Islet of Langerhans (tissue), 1 donor: ENCODE measurements around the gene CLPTM1.
"Not testable (repeated sequence)": the region's sequence is repeated elsewhere in the genome, so short reads cannot be mapped to it uniquely, and the experiment has no call there.

Source experiments
- FAIRE-seq: peaks from one replicate; lab custom pipeline; 2011; peaks lifted over from hg19 to GRCh38; lab: Jason Lieb, UNC

Gene CLPTM1

DNA sequence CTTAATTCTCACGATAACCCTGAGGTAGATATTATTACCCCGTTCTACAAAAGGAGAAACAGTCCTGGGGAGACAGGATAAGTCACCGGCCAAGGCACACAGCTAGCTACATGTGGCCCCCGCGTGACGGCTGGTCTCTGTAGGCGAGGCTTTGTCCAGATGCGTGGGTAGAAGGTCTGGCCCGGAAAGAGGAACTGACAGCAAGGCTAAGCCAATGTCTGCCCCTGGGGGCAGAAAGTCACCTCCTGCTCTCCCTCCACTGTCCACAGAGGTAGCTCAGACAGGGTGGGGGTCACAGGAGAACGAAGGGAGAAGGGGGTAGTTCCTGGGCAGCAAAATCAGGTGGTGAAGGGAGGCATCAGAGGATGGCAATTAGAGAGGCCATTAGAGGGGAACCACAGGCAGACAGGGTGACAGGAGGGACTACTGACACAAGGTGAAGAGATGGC is 11.4 kb upstream of the CLPTM1 start:
- no peak for FAIRE-seq

- FAIRE-seq: no peak
These were observed 8.1 kb upstream of the CLPTM1 start for GRCh38 chr19:44947041-44947581.

DNA sequence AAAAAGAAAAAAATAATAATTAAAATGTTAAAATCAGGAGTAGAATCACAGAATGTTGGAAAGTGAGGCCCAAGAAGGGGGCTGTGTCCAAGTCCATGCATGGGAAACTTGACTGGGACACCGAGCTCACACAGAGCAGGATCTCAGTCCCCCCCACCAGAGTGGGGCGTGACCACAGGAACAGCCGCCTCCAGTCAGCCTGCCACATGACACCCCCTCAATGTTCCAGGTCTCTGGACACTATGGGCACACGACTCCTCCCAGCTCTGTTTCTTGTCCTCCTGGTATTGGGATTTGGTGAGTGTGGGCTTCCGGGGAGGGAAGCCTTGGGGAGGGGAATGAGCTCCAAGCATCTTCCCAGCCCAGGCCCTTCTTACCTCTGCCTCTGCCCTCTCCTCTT is 6.9 kb upstream of the CLPTM1 start:
- FAIRE-seq: no peak

GRCh38 chr19:44948763-44949374 is 6.3 kb upstream of the CLPTM1 start:
- FAIRE-seq: no peak

DNA sequence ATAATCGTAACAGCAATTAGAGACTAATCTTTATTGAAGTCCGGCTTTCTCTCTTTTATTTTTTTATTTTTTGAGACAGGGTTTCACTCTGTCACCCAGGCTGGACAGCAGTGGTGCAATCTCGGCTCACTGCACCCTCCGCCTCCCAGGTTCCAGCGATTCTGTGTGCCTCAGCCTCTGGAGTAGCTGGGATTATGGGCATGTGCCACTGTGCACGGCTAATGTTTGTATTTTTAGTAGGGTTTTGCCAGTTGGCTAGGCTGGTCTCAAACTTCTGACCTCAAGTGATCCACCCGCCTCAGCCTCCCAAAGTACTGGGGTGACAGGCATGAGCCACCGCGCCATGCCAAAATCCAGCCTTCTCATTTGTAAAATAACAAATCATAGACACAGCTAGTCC is 5.6 kb upstream of the CLPTM1 start:
- no peak for FAIRE-seq

DNA sequence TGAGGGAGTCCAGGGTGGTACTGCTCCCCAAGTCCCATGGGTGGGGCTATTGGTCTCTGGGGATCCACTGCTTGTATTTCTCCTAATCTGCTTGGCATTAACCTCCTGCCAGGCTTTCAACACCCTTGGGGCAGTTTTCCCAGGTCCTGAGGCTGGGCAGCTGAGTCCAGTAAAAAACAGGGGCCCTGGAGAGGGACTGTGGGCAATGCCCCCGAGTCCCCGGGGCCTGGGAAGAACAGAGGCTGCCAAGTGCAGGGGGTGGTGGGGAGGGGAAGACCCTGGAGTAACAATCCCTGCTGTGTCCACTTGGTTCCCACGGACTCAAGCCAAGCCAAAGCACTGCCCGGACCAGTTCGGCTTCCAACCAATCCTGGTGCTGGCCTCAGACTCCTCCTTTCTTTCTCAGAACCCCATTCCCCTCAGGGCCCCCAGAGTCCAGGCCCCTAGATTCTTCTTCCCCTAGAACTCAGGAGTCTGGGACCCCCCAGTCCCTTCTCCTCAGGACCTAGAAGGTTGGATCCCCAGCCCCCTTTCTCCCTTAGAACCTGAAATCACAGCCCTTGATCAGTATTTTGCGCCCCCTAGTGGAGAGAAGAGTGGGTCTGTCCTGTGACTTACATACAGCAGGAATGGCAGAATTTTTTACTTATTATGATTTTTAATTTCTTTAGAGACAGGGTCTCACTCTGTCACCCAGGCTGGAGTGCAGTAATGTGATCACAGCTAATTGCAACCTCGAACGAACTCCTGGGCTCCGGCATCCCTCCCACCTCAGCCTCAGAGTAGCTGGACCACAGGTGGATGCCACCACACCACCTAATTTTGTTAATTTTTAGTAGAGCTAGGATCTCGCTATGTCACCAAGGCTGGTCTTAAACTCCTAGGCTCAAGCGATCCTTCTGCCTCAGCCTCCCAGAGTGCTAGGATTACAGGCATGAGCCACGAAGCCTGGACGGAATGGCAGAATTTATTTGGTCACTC is 3.7 kb upstream of the CLPTM1 start:
- no peak for FAIRE-seq

GRCh38 chr19:44954278-44954648 is 917 bp upstream of the CLPTM1 start:
- no peak for FAIRE-seq

GRCh38 chr19:44955505-44956439 is 592 bp downstream of the CLPTM1 start:
- FAIRE-seq: no peak

GRCh38 chr19:44957526-44957925 is 2.3 kb downstream of the CLPTM1 start:
- no peak for FAIRE-seq

- FAIRE-seq: no peak
These were observed 2.9 kb downstream of the CLPTM1 start for GRCh38 chr19:44958090-44958489.

DNA sequence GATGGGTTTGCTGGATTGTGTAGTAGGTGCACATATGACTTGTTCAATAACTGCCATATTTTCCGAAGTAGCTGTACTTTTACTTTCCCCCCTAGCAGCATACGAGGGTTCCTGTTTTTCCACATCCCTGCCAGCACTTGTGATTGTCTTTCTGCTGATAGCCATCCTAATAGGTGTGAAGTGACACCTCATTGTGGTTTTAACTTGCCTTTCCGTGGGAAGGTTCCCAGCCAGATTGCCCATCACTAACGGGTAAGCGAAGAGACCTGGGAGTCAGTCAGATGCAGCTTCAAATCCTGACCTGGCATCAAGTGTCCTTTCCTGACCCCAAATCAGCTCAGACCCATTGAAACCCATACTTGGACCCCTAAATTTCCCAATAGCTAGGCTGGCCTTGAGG is 4.5 kb downstream of the CLPTM1 start:
- no peak for FAIRE-seq

DNA sequence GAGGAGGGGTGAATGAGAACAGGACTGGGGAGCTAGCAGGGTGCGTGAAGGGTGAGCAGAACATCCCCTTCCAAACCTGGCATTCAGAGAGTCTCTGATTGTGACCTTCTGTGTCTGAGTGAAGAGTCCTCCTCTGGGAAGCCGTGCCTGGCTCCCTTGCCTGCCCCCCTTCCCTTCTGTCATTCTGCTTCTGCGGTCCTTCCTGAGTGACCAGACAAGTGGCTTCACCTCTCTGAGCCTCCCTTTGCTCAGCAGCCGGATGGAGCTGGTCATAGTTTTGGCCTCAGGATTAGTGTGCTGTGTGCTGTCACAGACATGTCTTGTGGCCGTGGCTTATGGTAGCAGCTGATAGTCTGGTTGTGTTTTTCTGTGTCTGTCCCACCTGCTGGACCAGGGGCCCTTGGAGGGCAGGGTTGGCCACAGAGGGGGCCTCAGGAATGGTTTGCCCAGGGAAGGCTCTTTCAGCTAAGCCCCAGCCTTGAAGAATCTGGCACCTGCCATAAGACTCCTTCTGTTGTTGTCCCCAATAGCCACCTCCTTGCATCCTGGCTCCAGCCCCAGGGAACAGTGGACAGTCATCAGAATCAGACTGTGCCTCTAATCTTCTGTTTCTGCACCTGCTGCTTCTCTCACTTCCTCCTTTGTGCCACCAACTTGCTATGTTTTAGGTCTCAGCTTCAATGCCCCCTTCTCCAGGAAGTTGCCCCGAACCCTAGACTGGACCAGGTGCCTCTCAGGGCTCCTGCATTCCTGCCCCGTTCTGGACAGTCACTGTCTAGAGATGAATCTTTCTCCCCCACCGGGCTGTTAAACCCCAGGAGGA is 5.9 kb downstream of the CLPTM1 start:
- FAIRE-seq: no peak

DNA sequence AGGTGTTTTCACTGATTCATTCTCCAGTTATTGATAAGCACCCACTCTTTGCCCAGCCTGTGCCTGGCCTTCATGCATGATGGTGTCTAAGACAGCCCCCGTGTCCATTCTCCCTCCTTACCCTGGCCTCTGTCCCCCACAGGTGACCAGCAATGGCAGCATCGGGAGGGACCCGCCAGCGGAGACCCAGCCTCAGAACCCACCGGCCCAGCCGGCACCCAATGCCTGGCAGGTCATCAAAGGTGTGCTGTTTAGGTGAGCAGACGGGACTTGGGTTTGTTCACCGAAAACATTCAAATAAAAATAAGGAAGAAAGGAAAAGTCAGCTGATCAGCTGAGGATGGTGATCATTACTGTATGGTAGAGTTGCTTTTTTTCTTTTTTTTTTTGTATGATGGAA is 6.6 kb downstream of the CLPTM1 start:
- FAIRE-seq: no peak

DNA sequence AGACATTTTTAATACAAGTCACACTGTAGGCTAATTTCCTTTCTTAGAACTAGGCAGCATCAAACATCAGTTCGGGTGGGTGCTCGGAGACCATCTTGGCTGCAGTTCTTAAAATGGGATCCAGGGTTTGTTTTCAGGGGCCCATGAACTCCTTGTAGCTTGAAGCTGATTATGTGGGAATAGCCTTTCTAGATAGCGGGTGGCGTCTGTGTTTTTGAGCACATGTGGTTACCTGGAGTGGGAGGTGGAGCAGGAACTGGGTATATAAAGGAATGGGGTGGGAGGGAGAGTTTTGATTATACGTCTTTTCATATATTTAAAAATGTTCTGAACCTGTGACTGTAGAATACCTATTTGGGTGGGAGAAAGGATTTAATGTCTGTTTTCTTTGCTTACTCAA is 12.9 kb downstream of the CLPTM1 start:
- FAIRE-seq: no peak

- FAIRE-seq: no peak
These were observed 13.5 kb downstream of the CLPTM1 start for GRCh38 chr19:44968670-44969069.

DNA sequence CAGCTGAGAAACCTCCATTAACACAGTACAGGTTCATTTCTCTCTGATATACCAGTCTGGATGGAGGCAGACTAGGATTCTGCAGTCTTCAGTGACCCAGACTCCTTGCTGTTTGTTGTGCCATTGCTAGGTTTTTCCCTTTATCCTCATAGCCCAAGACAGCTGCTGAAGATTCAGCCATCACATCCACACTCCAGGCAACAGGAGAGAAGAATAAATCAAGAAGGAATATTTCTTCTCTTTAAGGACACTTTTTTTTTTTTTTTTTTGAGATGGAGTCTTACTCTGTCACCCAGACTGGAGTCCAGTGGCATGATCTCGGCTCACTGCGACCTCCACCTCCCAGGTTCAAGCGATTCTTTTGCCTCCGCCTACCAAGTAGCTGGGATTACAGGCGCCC is 14.3 kb downstream of the CLPTM1 start:
- FAIRE-seq: no peak

DNA sequence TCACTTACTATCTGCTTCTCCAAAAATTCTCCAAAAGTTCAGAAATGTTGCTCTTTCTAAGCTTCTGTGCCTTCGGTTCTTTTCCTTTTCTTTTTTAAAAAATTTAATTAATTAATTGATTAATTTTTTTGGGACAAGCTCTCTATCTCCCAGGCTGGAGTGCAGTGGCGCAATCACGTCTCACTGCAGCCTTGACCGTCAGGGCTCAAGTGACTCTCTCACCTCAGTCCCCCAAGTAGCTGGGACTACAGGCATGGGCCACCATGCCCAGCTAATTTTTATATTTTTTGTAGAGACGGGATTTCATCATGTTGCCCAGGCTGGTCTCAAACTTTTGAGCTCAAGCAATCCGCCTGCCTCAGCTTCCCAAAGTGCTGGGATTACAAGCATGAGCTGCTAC is 16.3 kb downstream of the CLPTM1 start:
- not testable (repeated sequence) for FAIRE-seq

DNA sequence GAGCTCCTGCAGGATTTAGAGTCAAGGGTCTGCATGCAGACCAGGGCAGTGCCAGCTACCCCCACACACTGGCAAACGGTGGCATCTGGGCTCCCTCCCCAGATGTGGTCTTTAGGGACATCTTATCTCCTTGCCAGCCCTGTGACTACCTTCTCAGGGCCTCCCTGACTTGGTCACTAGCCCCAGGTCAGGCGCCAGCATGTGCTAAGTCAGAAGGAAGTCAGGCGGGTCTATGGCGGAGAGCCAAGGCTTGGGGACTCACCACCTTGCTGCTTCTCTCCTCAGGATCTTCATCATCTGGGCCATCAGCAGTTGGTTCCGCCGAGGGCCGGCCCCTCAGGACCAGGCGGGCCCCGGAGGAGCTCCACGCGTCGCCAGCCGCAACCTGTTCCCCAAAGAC is 17.6 kb downstream of the CLPTM1 start:
- FAIRE-seq: no peak

DNA sequence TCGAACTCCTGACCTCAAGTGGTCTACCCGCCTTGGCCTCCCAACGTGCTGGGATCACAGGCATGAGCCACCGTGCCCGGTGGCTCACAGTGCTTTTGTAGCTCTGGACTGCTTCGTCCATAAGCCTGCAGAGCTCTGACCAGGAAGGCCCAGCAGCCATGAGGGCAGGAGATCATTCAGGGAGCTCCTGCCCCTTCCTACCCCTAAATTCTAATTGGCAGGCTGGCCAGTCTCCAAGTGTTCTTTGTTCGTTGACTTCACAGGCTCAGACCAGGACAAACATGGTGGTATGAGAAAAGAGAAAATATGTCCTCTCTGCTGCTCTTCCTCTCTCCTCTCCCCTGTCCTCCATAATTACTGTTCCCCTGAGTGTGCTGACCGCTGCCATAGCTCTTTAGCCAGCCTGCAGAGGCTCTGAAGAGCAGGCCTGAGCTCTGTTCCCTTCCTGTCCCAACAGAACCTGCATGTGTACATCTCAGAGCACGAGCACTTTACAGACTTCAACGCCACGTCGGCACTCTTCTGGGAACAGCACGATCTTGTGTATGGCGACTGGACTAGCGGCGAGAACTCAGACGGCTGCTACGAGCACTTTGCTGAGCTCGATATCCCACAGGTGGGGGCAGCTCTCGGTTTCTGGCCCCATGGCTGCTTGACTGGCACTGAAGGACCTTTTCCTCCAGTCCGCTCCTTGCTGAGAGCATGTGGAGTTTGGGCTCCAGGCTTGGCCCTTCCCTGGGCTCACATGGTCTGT is 19.0 kb downstream of the CLPTM1 start:
- FAIRE-seq: no peak

DNA sequence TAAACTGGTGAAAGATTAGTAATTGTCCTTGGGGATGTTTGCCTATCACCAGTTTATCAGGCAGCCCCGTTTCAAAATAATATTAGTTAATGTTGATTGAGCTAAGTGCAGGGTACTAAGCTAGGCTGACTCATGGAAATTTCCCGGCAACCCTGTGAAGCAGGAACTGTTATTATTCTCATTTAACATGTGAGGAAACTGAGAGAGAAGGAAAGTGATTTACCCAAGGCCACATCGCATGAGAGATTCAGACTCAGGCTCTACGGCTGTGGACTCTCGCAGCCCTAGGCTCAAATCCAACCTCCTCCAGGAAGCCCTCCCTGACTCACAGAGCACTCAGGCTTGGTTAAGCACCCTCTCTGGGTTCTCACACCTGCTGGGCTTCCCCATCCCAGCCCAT is 19.7 kb downstream of the CLPTM1 start:
- no peak for FAIRE-seq

- no peak for FAIRE-seq
These were observed 20.3 kb downstream of the CLPTM1 start for GRCh38 chr19:44975444-44975843.
